SK-N-SH (cell line): Measurements from ENCODE around the gene NRP2. TPM values are rescaled to one million over a fixed set of nuclear protein-coding genes. Genes with fewer than 3 reads are reported as not detected.
A peak's percentile ranks its signal among the peaks of the same experiment; 100 is the strongest.

Experiments used
- CTCF ChIA-PET: fragments of 300-600, 350-600 bp; formaldehyde crosslinking; extraction: SDS; loops from one replicate; lab custom pipeline; 2021; lab: Yijun Ruan, JAX
- POLR2A ChIA-PET: fragments of 350-600 bp; sonication (Branson Sonifier 250); formaldehyde crosslinking; extraction: SDS; loops from one replicate; lab custom pipeline; 2020; ENCODE audit warnings: antibody characterized with exemption, inconsistent platforms; lab: Yijun Ruan, JAX
- DNase-seq: peaks from one replicate; pipeline ENCODE4 v3.0.0; 2012
- H2AFZ ChIP-seq: fragments of 200-600 bp; sonication (generic); 2 replicates; pipeline ENCODE4 v1.8.1; 2016; ENCODE audit warnings: antibody characterized with exemption, mild to moderate bottlenecking, low read depth
- H3F3A ChIP-seq: fragments of 200-600 bp; sonication (generic); replicated peaks from 2 replicates; pipeline ENCODE3; 2016; ENCODE audit warnings: antibody characterized with exemption, mild to moderate bottlenecking; ENCODE audit not compliant: insufficient read depth
- H3K27ac ChIP-seq, 2 experiments: fragments of 200-500 bp in 1 of 2; fragments of 200-600 bp in 1 of 2; sonication (Bioruptor generic) in 1 of 2; sonication (generic), shearing (Covaris generic) in 1 of 2; 2 replicates each; pipeline versions ENCODE4 v1.5.1 to v1.6.1; 2014 to 2016; ENCODE audit warnings: low read depth in 2 of 2, inconsistent platforms in 1 of 2, low read length in 1 of 2, mild to moderate bottlenecking in 1 of 2, mixed read lengths in 1 of 2
- H3K27me3 ChIP-seq: fragments of 200-600 bp; sonication (generic), shearing (Covaris generic); 2 replicates; pipeline ENCODE4 v1.6.1; 2016; ENCODE audit warnings: mixed run types; ENCODE audit not compliant: insufficient read depth
- H3K36me3 ChIP-seq, 2 experiments: fragments of 200-500 bp in 1 of 2; fragments of 200-600 bp in 1 of 2; sonication (Bioruptor generic) in 1 of 2; sonication (generic) in 1 of 2; replicated peaks in 1 of 2; 2 replicates each; pipeline versions ENCODE3 to v1.5.1; 2014 to 2016; ENCODE audit warnings: low read length in 1 of 2, mild to moderate bottlenecking in 1 of 2; ENCODE audit not compliant: insufficient read depth in 2 of 2, control insufficient read depth in 1 of 2
- H3K4me1 ChIP-seq, 2 experiments: fragments of 200-500 bp in 1 of 2; fragments of 200-600 bp in 1 of 2; sonication (Bioruptor generic) in 1 of 2; sonication (generic), shearing (Covaris generic) in 1 of 2; 2 replicates each; pipeline versions ENCODE4 v1.5.1 to v1.6.1; 2014 to 2016; ENCODE audit warnings: low read depth in 1 of 2, low read length in 1 of 2, mixed run types in 1 of 2; ENCODE audit not compliant: insufficient read depth in 2 of 2, control insufficient read depth in 1 of 2
- H3K4me2 ChIP-seq: fragments of 200-600 bp; sonication (generic), shearing (Covaris generic); 2 replicates; pipeline ENCODE4 v1.6.1; 2017; ENCODE audit warnings: mixed run types
- H3K4me3 ChIP-seq, 2 experiments: fragments of 200-500 bp in 1 of 2; fragments of 200-600 bp in 1 of 2; sonication (Bioruptor generic) in 1 of 2; sonication (generic), shearing (Covaris generic) in 1 of 2; 2 replicates each; pipeline versions ENCODE4 v1.5.1 to v1.8.1; 2014 to 2016; ENCODE audit warnings: low read depth in 2 of 2, inconsistent platforms in 1 of 2, low read length in 1 of 2, mild to moderate bottlenecking in 1 of 2, mixed read lengths in 1 of 2, moderate library complexity in 1 of 2
- H3K79me2 ChIP-seq: fragments of 200-600 bp; sonication (generic); 2 replicates; pipeline ENCODE4 v1.8.1; 2017; ENCODE audit warnings: mild to moderate bottlenecking; ENCODE audit not compliant: insufficient read depth
- H3K9ac ChIP-seq: fragments of 200-600 bp; sonication (generic); 2 replicates; pipeline ENCODE4 v1.6.1; 2017; ENCODE audit warnings: mixed run types
- H3K9me2 ChIP-seq: fragments of 200-600 bp; sonication (generic); 2 replicates; pipeline ENCODE4 v1.6.1; 2017; ENCODE audit warnings: mixed run types
- H3K9me3 ChIP-seq: fragments of 200-600 bp; sonication (generic); 2 replicates; pipeline ENCODE4 v1.6.1; 2017; ENCODE audit warnings: mixed run types, mild to moderate bottlenecking, moderate library complexity
- H4K20me1 ChIP-seq: fragments of 200-600 bp; sonication (generic); 2 replicates; pipeline ENCODE4 v1.6.1; 2017; ENCODE audit warnings: mild to moderate bottlenecking, mixed run types; ENCODE audit not compliant: insufficient read depth
- CTCF ChIP-seq: fragments of 200-600 bp; sonication (generic); IDR thresholded peaks from 2 replicates; pipeline ENCODE4 v1.6.1; 2017; ENCODE audit warnings: antibody characterized with exemption, mild to moderate bottlenecking, moderate library complexity
- EP300 ChIP-seq, 2 experiments: IDR thresholded peaks; 2 replicates each; pipeline versions ENCODE4 v1.4.0 to v1.6.1; 2012; ENCODE audit warnings: borderline replicate concordance in 1 of 2, low read depth in 1 of 2, low read length in 1 of 2
- FOXM1 ChIP-seq: IDR thresholded peaks from 2 replicates; pipeline ENCODE4 v1.4.0; 2012; ENCODE audit warnings: low read depth, mild to moderate bottlenecking
- GATA2 ChIP-seq: sonication (generic); formaldehyde crosslinking; IDR thresholded peaks from 2 replicates; pipeline ENCODE4 v1.5.0; 2020; ENCODE audit warnings: mild to moderate bottlenecking, missing genetic modification reagents
- JUND ChIP-seq: IDR thresholded peaks from 2 replicates; pipeline ENCODE4 v1.4.0; 2012
- NFIC ChIP-seq: IDR thresholded peaks from 2 replicates; pipeline ENCODE4 v1.4.0; 2012; ENCODE audit warnings: borderline replicate concordance
- RAD21 ChIP-seq: IDR thresholded peaks from 2 replicates; pipeline ENCODE4 v1.6.1; 2012; ENCODE audit warnings: mild to moderate bottlenecking, low read length
- RFX5 ChIP-seq: IDR thresholded peaks from 2 replicates; pipeline ENCODE4 v1.6.1; 2012; ENCODE audit warnings: mild to moderate bottlenecking, improper control_type of control experiment, low read length
- RXRA ChIP-seq: IDR thresholded peaks from 2 replicates; pipeline ENCODE4 v1.4.0; 2012; ENCODE audit warnings: low read depth, mild to moderate bottlenecking, borderline replicate concordance
- SIN3A ChIP-seq: IDR thresholded peaks from 2 replicates; pipeline ENCODE4 v1.6.1; 2012; ENCODE audit warnings: low read depth, mild to moderate bottlenecking, low read length, moderate library complexity, borderline replicate concordance
- SMC3 ChIP-seq: IDR thresholded peaks from 2 replicates; pipeline ENCODE4 v1.6.1; 2012; ENCODE audit warnings: low read depth, low read length, improper control_type of control experiment
- TAF1 ChIP-seq: IDR thresholded peaks from 2 replicates; pipeline ENCODE4 v1.6.1; 2012; ENCODE audit warnings: low read depth, mild to moderate bottlenecking, low read length, moderate library complexity, borderline replicate concordance
- TCF12 ChIP-seq: IDR thresholded peaks from 2 replicates; pipeline ENCODE4 v1.4.0; 2012
- ZBTB33 ChIP-seq: IDR thresholded peaks from 2 replicates; pipeline ENCODE4 v1.4.0; 2012; ENCODE audit warnings: low read depth, borderline replicate concordance
- WGBS: methylation state at CpG from one replicate; pipeline ENCODE4 v1.1.6; 2017; ENCODE audit warnings: low lambda C conversion rate; 5-methylcytosine and 5-hydroxymethylcytosine counted together
- polyA plus RNA-seq, 3 experiments: library from polyadenylated mRNA; depleted of rRNA; stranded (reverse); fragments of >200 nt; gene quantifications; 2 replicates each; pipeline ENCODE4 v1.2.3, GENCODE V29; 2012

Gene NRP2
- polyA plus RNA-seq, 1 of the 3 experiments (the other 2 are of a cell fraction), result 68.8 TPM

- H3K9ac ChIP-seq, result no peak overlapping the region; the same call in 1 of the 2 replicates
- H3K9me2 ChIP-seq, result no peaks in the 10 kb centered on the region
- H3F3A ChIP-seq, result peaks cover 8% of the 10 kb centered on the region
- no peaks in the 10 kb centered on the region for H3K27me3 ChIP-seq
- CTCF ChIA-PET, result interaction anchor here (1.0 to 2.1 kb wide), 6 partner anchors 11 to 1441 kb away, joined by 3 to 11 read pairs (median 4); no protein-coding TSS in a partner anchor
- H3K9me3 ChIP-seq, result no peaks in the 10 kb centered on the region
- peaks cover 11 to 38% of the 10 kb centered on the region in 2 experiments; a peak in 3 of 4 replicates for H3K4me1 ChIP-seq
- DNase-seq, result no peak
- no peak overlapping the region for H2AFZ ChIP-seq
- WGBS, result 90% methylated on average over 6 of the region's 8 CpGs
- H4K20me1 ChIP-seq, result no peaks in the 10 kb centered on the region
- POLR2A ChIA-PET, result no interaction called here
- TF ChIP-seq RXRA, result no peak
- no peak overlapping the region for H3K4me2 ChIP-seq
- H3K79me2 ChIP-seq, result no peaks in the 10 kb centered on the region
- H3K36me3 ChIP-seq, result peaks cover 29 to 43% of the 10 kb centered on the region in 2 experiments
- peak overlapping the region in 1 of 2 experiments; percentile 32; a peak in 1 of 4 replicates for H3K27ac ChIP-seq
- no peak overlapping the region for H3K4me3 ChIP-seq
Measured at GRCh38 chr2:205764270-205764746, 82.0 kb downstream of the NRP2 start.

- POLR2A ChIA-PET, result no interaction called here
- no peak overlapping the region for H3K4me3 ChIP-seq
- 0 out of 2 replicates have a peak, but pooled peaks have one; percentile 14 for TF ChIP-seq TCF12
- TF ChIP-seq CTCF, result no peak
- no peak for DNase-seq
- H3K27me3 ChIP-seq, result no peaks in the 10 kb centered on the region
- H3K27ac ChIP-seq, result no peak overlapping the region
- no peak overlapping the region for H3K9ac ChIP-seq
- H3K36me3 ChIP-seq, result peaks cover 26 to 43% of the 10 kb centered on the region in 2 experiments
- H3K9me2 ChIP-seq, result no peaks in the 10 kb centered on the region
- H3K79me2 ChIP-seq, result no peaks in the 10 kb centered on the region
- WGBS, result 87% methylated on average over 8 of the region's 8 CpGs
- no peaks in the 10 kb centered on the region for H3K9me3 ChIP-seq
- peaks cover 10% of the 10 kb centered on the region for H3F3A ChIP-seq
- H3K4me2 ChIP-seq, result no peak overlapping the region
- H3K4me1 ChIP-seq, result peaks cover 19 to 36% of the 10 kb centered on the region in 2 experiments; a peak in 3 of 4 replicates
- H4K20me1 ChIP-seq, result no peaks in the 10 kb centered on the region
- CTCF ChIA-PET, result interaction anchor here (0.6 to 2.1 kb wide), 7 partner anchors 8 to 1351 kb away, joined by 3 to 11 read pairs (median 4); no protein-coding TSS in a partner anchor
- no peak overlapping the region for H2AFZ ChIP-seq
Measured at GRCh38 chr2:205765151-205765550, 82.8 kb downstream of the NRP2 start.

GRCh38 chr2:205766779-205767359, 84.6 kb downstream of the NRP2 start:
- H4K20me1 ChIP-seq, result no peaks in the 10 kb centered on the region
- H3K79me2 ChIP-seq, result no peaks in the 10 kb centered on the region
- H3K9me3 ChIP-seq, result no peaks in the 10 kb centered on the region
- H3K4me3 ChIP-seq, result no peak overlapping the region; a peak in 1 of 4 replicates
- H3K9ac ChIP-seq, result no peak overlapping the region
- H2AFZ ChIP-seq, result no peak overlapping the region
- H3K27me3 ChIP-seq, result no peaks in the 10 kb centered on the region
- no peaks in the 10 kb centered on the region for H3K9me2 ChIP-seq
- ChIA-PET POLR2A (no interaction called here), CTCF (interaction anchor here (1.0 to 1.5 kb wide), 5 partner anchors 8 to 81 kb away, joined by 3 to 5 read pairs (median 3); no protein-coding TSS in a partner anchor)
- WGBS, result 18% methylated on average over 9 of the region's 9 CpGs
- peak; percentile 75 for DNase-seq
- peaks cover 22 to 31% of the 10 kb centered on the region in 2 experiments; a peak in 3 of 4 replicates for H3K4me1 ChIP-seq
- H3F3A ChIP-seq, result peaks cover 10% of the 10 kb centered on the region
- H3K27ac ChIP-seq, result no peak overlapping the region
- no peak overlapping the region for H3K4me2 ChIP-seq
- H3K36me3 ChIP-seq, result peaks cover 18 to 42% of the 10 kb centered on the region in 2 experiments
- TF ChIP-seq GATA2 (no peak), CTCF (peak; percentile 97), JUND (no peak), EP300 (IDR thresholded peaks at IDR 0.05; ENCODE audit: borderline replicate concordance in 1 of 2, low read depth in 1 of 2, low read length in 1 of 2) (0 out of 4 replicates have a peak, but pooled peaks of 1 of the 2 experiments have one; percentile 25), ZBTB33 (no peak), NFIC (no peak), RAD21 (peak; percentile 81), SMC3 (peak; percentile 70), FOXM1 (no peak), SIN3A (no peak), TAF1 (no peak), RFX5 (0 out of 2 replicates have a peak, but pooled peaks have one; percentile 25)
